Gastrocnemius medialis (tissue), 4 donors: ENCODE measurements around the gene EHD4.

ENCODE experiments used
- CTCF ChIP-seq, 5 experiments: fragments of 450-650 bp in 3 of 5; fragments of 200-600 bp in 2 of 5; sonication (generic) in 2 of 5; IDR thresholded peaks in 4 of 5; conservative IDR thresholded peaks in 1 of 5; 1 replicate in 4 of 5; 2 replicates in 1 of 5; pipeline ENCODE4 v1.5.1; 2016 to 2019; ENCODE audit warnings: antibody characterized with exemption in 5 of 5, mild to moderate bottlenecking in 3 of 5, moderate library complexity in 3 of 5
- POLR2A ChIP-seq, 2 donors: fragments of 450-650 bp; IDR thresholded peaks; one replicate each; pipeline ENCODE4 v1.6.1; 2017; ENCODE audit warnings: antibody characterized with exemption in 2 of 2, mild to moderate bottlenecking in 2 of 2, moderate library complexity in 2 of 2

GRCh38 chr15:41849204-41849603 lies 123.2 kb downstream of the EHD4 start:
- TF ChIP-seq CTCF (IDR thresholded peaks at IDR 0.05 in 4 of 5, conservative IDR thresholded peaks at IDR 0.05 in 1 of 5) = no peak
- no peak for TF ChIP-seq POLR2A (IDR thresholded peaks at IDR 0.05)
